HEK293T (cell line): ENCODE data around the gene CDV3.

ENCODE experiments used
- BHLHE40 ChIP-seq: fragments of 450-650 bp; IDR thresholded peaks from 2 replicates; pipeline ENCODE4 v1.6.1; 2016; ENCODE audit warnings: mild to moderate bottlenecking, moderate library complexity, borderline replicate concordance
- ELF4 ChIP-seq: fragments of 450-650 bp; IDR thresholded peaks from 2 replicates; pipeline ENCODE4 v1.6.1; 2017; ENCODE audit warnings: antibody characterized with exemption
- FOXA1 ChIP-seq: fragments of 450-650 bp; IDR thresholded peaks from 2 replicates; pipeline ENCODE4 v1.6.1; 2016; ENCODE audit warnings: mild to moderate bottlenecking
- FOXM1 ChIP-seq: fragments of 450-650 bp; IDR thresholded peaks from 2 replicates; pipeline ENCODE4 v1.6.1; 2017; ENCODE audit warnings: mild to moderate bottlenecking, borderline replicate concordance
- HDGF ChIP-seq: fragments of 450-650 bp; IDR thresholded peaks from 2 replicates; pipeline ENCODE4 v1.6.1; 2017; ENCODE audit warnings: antibody characterized with exemption, borderline replicate concordance
- L3MBTL2 ChIP-seq: fragments of 450-650 bp; conservative IDR thresholded peaks from 2 replicates; pipeline ENCODE4 v1.6.1; 2016; ENCODE audit warnings: mild to moderate bottlenecking
- LEF1 ChIP-seq: fragments of 450-650 bp; IDR thresholded peaks from 2 replicates; pipeline ENCODE4 v1.6.1; 2017; ENCODE audit warnings: mild to moderate bottlenecking, borderline replicate concordance
- PKNOX1 ChIP-seq: fragments of 450-650 bp; IDR thresholded peaks from 2 replicates; pipeline ENCODE4 v1.6.1; 2016
- SP1 ChIP-seq: fragments of 450-650 bp; IDR thresholded peaks from 2 replicates; pipeline ENCODE4 v1.6.1; 2017
- SUZ12 ChIP-seq: fragments of 450-650 bp; IDR thresholded peaks from 2 replicates; pipeline ENCODE4 v1.6.1; 2016; ENCODE audit warnings: mild to moderate bottlenecking
- TARDBP ChIP-seq: fragments of 450-650 bp; IDR thresholded peaks from 2 replicates; pipeline ENCODE4 v1.6.1; 2016
- ZNF384 ChIP-seq: fragments of 450-650 bp; IDR thresholded peaks from 2 replicates; pipeline ENCODE4 v1.6.1; 2016

GRCh38 chr3:133583396-133583795, 9.9 kb downstream of the CDV3 start:
- TF ChIP-seq TARDBP (no peak), BHLHE40 (no peak), LEF1 (no peak), ELF4 (no peak), FOXM1 (no peak), ZNF384 (no peak), L3MBTL2 (no peak), HDGF (no peak), SP1 (no peak), PKNOX1 (no peak), SUZ12 (no peak), FOXA1 (no peak)
